ENCODE data around the gene C3. TPM values are rescaled to one million over a fixed set of nuclear protein-coding genes. Genes with fewer than 3 reads are reported as not detected.

C3 gene
- total RNA-seq, 1 donor from 2014 or later: 0.69 TPM

- H3K9me3 Mint-ChIP-seq (ENCODE audit: unreplicated experiment): peaks cover 8% of the 10 kb centered on the region
- H3K4me1 Mint-ChIP-seq (ENCODE audit: low read depth, unreplicated experiment): peaks cover 8% of the 10 kb centered on the region
- no peak overlapping the region for H3K27ac Mint-ChIP-seq (ENCODE audit: unreplicated experiment)
- H3K27me3 Mint-ChIP-seq (ENCODE audit: unreplicated experiment): peaks cover 17% of the 10 kb centered on the region
- H3K36me3 Mint-ChIP-seq (ENCODE audit: unreplicated experiment): peaks cover 6% of the 10 kb centered on the region
- TF ChIP-seq, protein P1, sequence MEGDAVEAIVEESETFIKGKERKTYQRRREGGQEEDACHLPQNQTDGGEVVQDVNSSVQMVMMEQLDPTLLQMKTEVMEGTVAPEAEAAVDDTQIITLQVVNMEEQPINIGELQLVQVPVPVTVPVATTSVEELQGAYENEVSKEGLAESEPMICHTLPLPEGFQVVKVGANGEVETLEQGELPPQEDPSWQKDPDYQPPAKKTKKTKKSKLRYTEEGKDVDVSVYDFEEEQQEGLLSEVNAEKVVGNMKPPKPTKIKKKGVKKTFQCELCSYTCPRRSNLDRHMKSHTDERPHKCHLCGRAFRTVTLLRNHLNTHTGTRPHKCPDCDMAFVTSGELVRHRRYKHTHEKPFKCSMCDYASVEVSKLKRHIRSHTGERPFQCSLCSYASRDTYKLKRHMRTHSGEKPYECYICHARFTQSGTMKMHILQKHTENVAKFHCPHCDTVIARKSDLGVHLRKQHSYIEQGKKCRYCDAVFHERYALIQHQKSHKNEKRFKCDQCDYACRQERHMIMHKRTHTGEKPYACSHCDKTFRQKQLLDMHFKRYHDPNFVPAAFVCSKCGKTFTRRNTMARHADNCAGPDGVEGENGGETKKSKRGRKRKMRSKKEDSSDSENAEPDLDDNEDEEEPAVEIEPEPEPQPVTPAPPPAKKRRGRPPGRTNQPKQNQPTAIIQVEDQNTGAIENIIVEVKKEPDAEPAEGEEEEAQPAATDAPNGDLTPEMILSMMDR (IDR thresholded peaks at IDR 0.05; ENCODE audit: partially characterized antibody, unreplicated experiment): no peak
- no peak for DNase-seq
- no peak overlapping the region for H3K4me3 Mint-ChIP-seq (ENCODE audit: unreplicated experiment)
These were observed 12.1 kb downstream of the C3 start for GRCh38 chr19:6708346-6708745.

DNA sequence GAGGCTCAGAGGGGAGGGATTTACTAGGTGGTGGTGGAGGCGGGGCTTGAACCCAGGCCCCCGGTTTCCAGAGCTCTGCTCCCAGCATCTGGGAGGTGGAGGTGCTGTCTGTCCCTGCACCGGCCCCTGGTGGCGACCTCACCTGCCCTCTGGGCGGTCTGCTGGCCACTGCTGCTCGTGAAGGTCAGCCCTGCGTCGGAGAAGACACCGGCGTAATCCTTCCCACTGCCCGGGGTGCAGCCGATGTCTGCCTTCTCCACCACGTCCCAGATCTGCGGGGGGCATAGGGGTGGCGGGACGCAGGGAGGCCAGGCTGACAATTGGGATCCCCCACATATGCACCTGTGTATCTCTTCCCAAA is 12.8 kb downstream of the C3 start:
- H3K27me3 Mint-ChIP-seq (ENCODE audit: unreplicated experiment): peaks cover 17% of the 10 kb centered on the region
- no peak overlapping the region for H3K4me3 Mint-ChIP-seq (ENCODE audit: unreplicated experiment)
- TF ChIP-seq, protein P1 (IDR thresholded peaks at IDR 0.05; ENCODE audit: partially characterized antibody, unreplicated experiment): no peak
- no peak overlapping the region for H3K27ac Mint-ChIP-seq (ENCODE audit: unreplicated experiment)
- DNase-seq: no peak
- H3K36me3 Mint-ChIP-seq (ENCODE audit: unreplicated experiment): peaks cover 3% of the 10 kb centered on the region
- peaks cover 8% of the 10 kb centered on the region for H3K9me3 Mint-ChIP-seq (ENCODE audit: unreplicated experiment)
- H3K4me1 Mint-ChIP-seq (ENCODE audit: low read depth, unreplicated experiment): peaks cover 8% of the 10 kb centered on the region

GRCh38 chr19:6707011-6707657 is 13.3 kb downstream of the C3 start:
- peaks cover 8% of the 10 kb centered on the region for H3K4me1 Mint-ChIP-seq (ENCODE audit: low read depth, unreplicated experiment)
- peaks cover 17% of the 10 kb centered on the region for H3K27me3 Mint-ChIP-seq (ENCODE audit: unreplicated experiment)
- no peak overlapping the region for H3K27ac Mint-ChIP-seq (ENCODE audit: unreplicated experiment)
- no peaks in the 10 kb centered on the region for H3K36me3 Mint-ChIP-seq (ENCODE audit: unreplicated experiment)
- TF ChIP-seq, protein P1 (IDR thresholded peaks at IDR 0.05; ENCODE audit: partially characterized antibody, unreplicated experiment): no peak
- peaks cover 8% of the 10 kb centered on the region for H3K9me3 Mint-ChIP-seq (ENCODE audit: unreplicated experiment)
- no peak overlapping the region for H3K4me3 Mint-ChIP-seq (ENCODE audit: unreplicated experiment)
- no peak for DNase-seq

DNA sequence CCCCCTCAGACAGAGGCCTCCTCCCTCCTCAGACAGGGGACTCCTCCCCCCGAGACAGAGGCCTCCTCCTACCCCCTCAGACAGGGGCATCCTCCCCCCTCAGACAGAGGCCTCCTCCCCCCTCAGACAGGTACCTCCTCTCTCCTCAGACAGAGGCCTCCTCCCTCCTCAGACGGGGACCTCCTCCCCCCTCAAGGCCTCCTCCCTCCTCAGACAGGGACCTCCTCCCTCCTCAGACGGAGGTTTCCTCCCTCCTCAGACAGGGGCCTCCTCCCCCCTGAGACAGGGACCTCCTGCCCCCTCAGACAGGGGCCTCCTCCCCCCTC is 13.9 kb downstream of the C3 start:
- TF ChIP-seq, protein P1 (IDR thresholded peaks at IDR 0.05; ENCODE audit: partially characterized antibody, unreplicated experiment): no peak
- no peak overlapping the region for H3K27ac Mint-ChIP-seq (ENCODE audit: unreplicated experiment)
- peaks cover 7% of the 10 kb centered on the region for H3K4me1 Mint-ChIP-seq (ENCODE audit: low read depth, unreplicated experiment)
- peaks cover 17% of the 10 kb centered on the region for H3K27me3 Mint-ChIP-seq (ENCODE audit: unreplicated experiment)
- H3K9me3 Mint-ChIP-seq (ENCODE audit: unreplicated experiment): peaks cover 8% of the 10 kb centered on the region
- H3K36me3 Mint-ChIP-seq (ENCODE audit: unreplicated experiment): no peaks in the 10 kb centered on the region
- no peak for DNase-seq
- no peak overlapping the region for H3K4me3 Mint-ChIP-seq (ENCODE audit: unreplicated experiment)

- H3K27ac Mint-ChIP-seq (ENCODE audit: unreplicated experiment): no peak overlapping the region
- H3K9me3 Mint-ChIP-seq (ENCODE audit: unreplicated experiment): peaks cover 5% of the 10 kb centered on the region
- peaks cover 3% of the 10 kb centered on the region for H3K4me1 Mint-ChIP-seq (ENCODE audit: low read depth, unreplicated experiment)
- H3K36me3 Mint-ChIP-seq (ENCODE audit: unreplicated experiment): no peaks in the 10 kb centered on the region
- DNase-seq: no peak
- TF ChIP-seq, protein P1 (IDR thresholded peaks at IDR 0.05; ENCODE audit: partially characterized antibody, unreplicated experiment): no peak
- H3K4me3 Mint-ChIP-seq (ENCODE audit: unreplicated experiment): no peak overlapping the region
- H3K27me3 Mint-ChIP-seq (ENCODE audit: unreplicated experiment): peaks cover 15% of the 10 kb centered on the region
These were observed 14.4 kb downstream of the C3 start for GRCh38 chr19:6705931-6706632.

All from glutamatergic neuron (in vitro differentiated cells).